ENCODE results near the gene MAFG. TPM values are rescaled to one million over a fixed set of nuclear protein-coding genes. Genes with fewer than 3 reads are reported as not detected.
A peak's percentile ranks its signal among the peaks of the same experiment; 100 is the strongest.

Gene MAFG
- total and polyA plus RNA-seq, 2 of the 13 experiments (the other 11 are each of a cell fraction or from before 2014, with no cell fraction given): 14.5 to 20.0 TPM

DNA sequence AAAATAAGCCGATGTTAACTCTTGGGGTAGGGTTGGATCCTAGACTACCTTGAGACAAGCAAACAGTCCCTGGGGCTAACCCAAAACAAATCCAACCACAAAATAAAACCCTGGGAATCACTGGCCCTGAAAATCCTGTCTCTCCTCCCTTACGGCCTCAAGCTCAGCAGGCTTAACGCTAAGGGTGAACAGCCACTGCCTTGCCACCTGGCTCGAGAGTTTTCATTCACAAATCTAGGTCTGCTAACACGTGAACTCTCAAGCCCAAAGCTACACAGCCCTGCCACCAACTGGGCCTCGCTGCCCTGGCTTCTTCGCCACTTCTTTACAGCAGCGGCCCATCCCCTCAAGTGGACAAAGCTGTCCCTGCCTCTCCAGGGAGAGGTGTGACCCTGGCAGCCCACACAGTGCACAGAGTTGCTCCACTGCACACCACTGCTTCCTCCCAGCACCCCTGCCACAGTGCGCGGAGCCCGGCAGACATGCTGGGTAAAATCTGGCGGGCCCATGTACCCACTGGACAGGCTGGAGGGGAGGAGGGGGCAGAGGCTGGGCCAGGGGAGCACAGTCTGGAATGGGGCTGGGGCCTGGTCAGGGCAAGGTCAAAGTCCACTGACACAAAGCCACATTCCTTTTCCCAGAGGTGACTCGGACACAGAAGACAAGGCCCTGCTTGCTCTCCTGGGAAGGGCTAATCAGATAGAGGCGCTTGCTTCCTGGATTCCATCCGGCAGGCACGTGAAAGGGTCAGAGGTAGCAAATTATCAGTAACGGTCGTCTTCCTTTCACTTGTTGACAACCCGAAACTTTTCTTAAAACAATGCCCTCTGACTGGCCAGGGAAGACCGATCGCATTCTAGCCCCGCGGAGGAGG is 17.3 kb downstream of the MAFG start (continued):
- TF ChIP-seq AFF4 (CRISPR knock-in tag; IDR thresholded peaks at IDR 0.05): peak; percentile 81; the same call in 1 of the 2 replicates
- TF ChIP-seq, protein P1, sequence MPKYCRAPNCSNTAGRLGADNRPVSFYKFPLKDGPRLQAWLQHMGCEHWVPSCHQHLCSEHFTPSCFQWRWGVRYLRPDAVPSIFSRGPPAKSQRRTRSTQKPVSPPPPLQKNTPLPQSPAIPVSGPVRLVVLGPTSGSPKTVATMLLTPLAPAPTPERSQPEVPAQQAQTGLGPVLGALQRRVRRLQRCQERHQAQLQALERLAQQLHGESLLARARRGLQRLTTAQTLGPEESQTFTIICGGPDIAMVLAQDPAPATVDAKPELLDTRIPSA (CRISPR knock-in tag; IDR thresholded peaks at IDR 0.05; ENCODE audit: borderline replicate concordance): no peak
- no peak for TF ChIP-seq GTF2F1 (IDR thresholded peaks at IDR 0.05; ENCODE audit: low read length)
- peak; percentile 97 for TF ChIP-seq NRL (CRISPR knock-in tag; IDR thresholded peaks at IDR 0.05; ENCODE audit: borderline replicate concordance)
- TF ChIP-seq ZNF3 (CRISPR knock-in tag; IDR thresholded peaks at IDR 0.05): no peak
- no peak for TF ChIP-seq MXD1 (CRISPR knock-in tag; IDR thresholded peaks at IDR 0.05)
- TF ChIP-seq ZNF121 (CRISPR knock-in tag; IDR thresholded peaks at IDR 0.05): 0 out of 2 replicates have a peak, but pooled peaks have one; percentile 12
- 0 out of 2 replicates have a peak, but pooled peaks have one; percentile 61 for TF ChIP-seq NR0B2 (CRISPR knock-in tag; IDR thresholded peaks at IDR 0.05)
- TF ChIP-seq ZNF850 (CRISPR knock-in tag; conservative IDR thresholded peaks at IDR 0.05): no peak
- TF ChIP-seq POGZ (CRISPR knock-in tag; IDR thresholded peaks at IDR 0.05): no peak; the same call in none of the 2 replicates
- no peak; the same call in 1 of the 2 replicates for TF ChIP-seq ZHX2 (IDR thresholded peaks at IDR 0.05; ENCODE audit: low read depth)
- no peak for TF ChIP-seq ZHX2 (CRISPR knock-in tag; IDR thresholded peaks at IDR 0.05; ENCODE audit: borderline replicate concordance)
- TF ChIP-seq, protein P2, sequence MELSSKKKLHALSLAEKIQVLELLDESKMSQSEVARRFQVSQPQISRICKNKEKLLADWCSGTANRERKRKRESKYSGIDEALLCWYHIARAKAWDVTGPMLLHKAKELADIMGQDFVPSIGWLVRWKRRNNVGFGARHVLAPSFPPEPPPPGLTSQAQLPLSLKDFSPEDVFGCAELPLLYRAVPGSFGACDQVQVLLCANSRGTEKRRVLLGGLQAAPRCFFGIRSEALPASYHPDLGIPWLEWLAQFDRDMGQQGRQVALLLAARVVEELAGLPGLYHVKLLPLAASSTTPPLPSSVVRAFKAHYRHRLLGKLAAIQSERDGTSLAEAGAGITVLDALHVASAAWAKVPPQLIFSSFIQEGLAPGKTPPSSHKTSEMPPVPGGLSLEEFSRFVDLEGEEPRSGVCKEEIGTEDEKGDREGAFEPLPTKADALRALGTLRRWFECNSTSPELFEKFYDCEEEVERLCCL (CRISPR knock-in tag; IDR thresholded peaks at IDR 0.05; ENCODE audit: borderline replicate concordance): no peak
- peak; percentile 75 for TF ChIP-seq RBM39 (IDR thresholded peaks at IDR 0.05; ENCODE audit: low read depth, low read length, poor library complexity, severe bottlenecking)

Measured in HepG2 (cell line).